Measurements from ENCODE around the gene SLC36A3.

The SLC36A3 gene

GRCh38 chr5:151285683-151286082, 17.9 kb downstream of the SLC36A3 start:
- DNase-seq, result no peak
- no peak overlapping the region for H3K27ac ChIP-seq (ENCODE audit: insufficient read depth, low read length, poor library complexity, severe bottlenecking)
- H3K9me3 ChIP-seq (ENCODE audit: control insufficient read depth, low read length), result no peaks in the 10 kb centered on the region
- no peaks in the 10 kb centered on the region for H3K4me1 ChIP-seq (ENCODE audit: control insufficient read depth, insufficient read depth, low read length, poor library complexity, severe bottlenecking)
- H3K27me3 ChIP-seq (replicated peaks; ENCODE audit: control insufficient read depth, insufficient read depth, low read length, poor library complexity, severe bottlenecking), result no peaks in the 10 kb centered on the region
- no peaks in the 10 kb centered on the region for H3K36me3 ChIP-seq (ENCODE audit: control insufficient read depth, insufficient read depth, low read length)
- no peak overlapping the region for H3K4me3 ChIP-seq (ENCODE audit: insufficient read depth, low read depth, low read length, poor library complexity, severe bottlenecking)

GRCh38 chr5:151284392-151284967, 19.1 kb downstream of the SLC36A3 start:
- Histone ChIP-seq H3K27me3 (replicated peaks; ENCODE audit: control insufficient read depth, insufficient read depth, low read length, poor library complexity, severe bottlenecking) (no peaks in the 10 kb centered on the region), H3K9me3 (ENCODE audit: control insufficient read depth, low read length) (no peaks in the 10 kb centered on the region), H3K4me3 (ENCODE audit: insufficient read depth, low read depth, low read length, poor library complexity, severe bottlenecking) (no peak overlapping the region), H3K4me1 (ENCODE audit: control insufficient read depth, insufficient read depth, low read length, poor library complexity, severe bottlenecking) (no peaks in the 10 kb centered on the region), H3K27ac (ENCODE audit: insufficient read depth, low read length, poor library complexity, severe bottlenecking) (no peak overlapping the region), H3K36me3 (ENCODE audit: control insufficient read depth, insufficient read depth, low read length) (no peaks in the 10 kb centered on the region)
- DNase-seq, result no peak

GRCh38 chr5:151283120-151283825, 20.3 kb downstream of the SLC36A3 start:
- Histone ChIP-seq H3K27ac (ENCODE audit: insufficient read depth, low read length, poor library complexity, severe bottlenecking) (no peak overlapping the region), H3K9me3 (ENCODE audit: control insufficient read depth, low read length) (no peaks in the 10 kb centered on the region), H3K36me3 (ENCODE audit: control insufficient read depth, insufficient read depth, low read length) (no peaks in the 10 kb centered on the region), H3K4me3 (ENCODE audit: insufficient read depth, low read depth, low read length, poor library complexity, severe bottlenecking) (no peak overlapping the region), H3K27me3 (replicated peaks; ENCODE audit: control insufficient read depth, insufficient read depth, low read length, poor library complexity, severe bottlenecking) (no peaks in the 10 kb centered on the region), H3K4me1 (ENCODE audit: control insufficient read depth, insufficient read depth, low read length, poor library complexity, severe bottlenecking) (no peaks in the 10 kb centered on the region)
- no peak for DNase-seq

- no peak overlapping the region for H3K4me3 ChIP-seq (ENCODE audit: insufficient read depth, low read depth, low read length, poor library complexity, severe bottlenecking)
- H3K27ac ChIP-seq (ENCODE audit: insufficient read depth, low read length, poor library complexity, severe bottlenecking), result no peak overlapping the region
- no peaks in the 10 kb centered on the region for H3K9me3 ChIP-seq (ENCODE audit: control insufficient read depth, low read length)
- no peaks in the 10 kb centered on the region for H3K36me3 ChIP-seq (ENCODE audit: control insufficient read depth, insufficient read depth, low read length)
- no peaks in the 10 kb centered on the region for H3K4me1 ChIP-seq (ENCODE audit: control insufficient read depth, insufficient read depth, low read length, poor library complexity, severe bottlenecking)
- H3K27me3 ChIP-seq (replicated peaks; ENCODE audit: control insufficient read depth, insufficient read depth, low read length, poor library complexity, severe bottlenecking), result no peaks in the 10 kb centered on the region
- DNase-seq, result no peak
Observed at GRCh38 chr5:151281001-151281639, 22.4 kb downstream of the SLC36A3 start.

DNA sequence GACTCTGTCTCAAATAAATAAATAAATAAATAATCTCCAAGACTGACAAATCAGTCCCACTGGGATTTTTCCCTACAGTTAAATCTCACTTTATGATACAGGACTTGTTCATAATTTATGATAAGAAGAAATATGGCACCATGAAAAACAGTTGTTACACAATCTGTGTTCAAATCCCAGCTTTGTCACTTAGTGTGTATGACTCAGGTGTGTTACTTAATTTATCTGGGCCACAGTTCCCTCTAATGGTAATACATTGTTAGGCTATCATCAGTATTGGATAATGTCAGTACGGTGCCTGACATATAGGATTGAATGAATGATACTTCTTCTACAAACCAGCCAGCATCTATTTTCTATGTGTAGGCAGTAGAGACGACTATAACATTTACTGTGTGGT, 23.1 kb downstream of the SLC36A3 start:
- Histone ChIP-seq H3K27ac (ENCODE audit: insufficient read depth, low read length, poor library complexity, severe bottlenecking) (no peak overlapping the region), H3K4me3 (ENCODE audit: insufficient read depth, low read depth, low read length, poor library complexity, severe bottlenecking) (no peak overlapping the region), H3K4me1 (ENCODE audit: control insufficient read depth, insufficient read depth, low read length, poor library complexity, severe bottlenecking) (no peaks in the 10 kb centered on the region), H3K27me3 (replicated peaks; ENCODE audit: control insufficient read depth, insufficient read depth, low read length, poor library complexity, severe bottlenecking) (no peaks in the 10 kb centered on the region), H3K9me3 (ENCODE audit: control insufficient read depth, low read length) (no peaks in the 10 kb centered on the region), H3K36me3 (ENCODE audit: control insufficient read depth, insufficient read depth, low read length) (no peaks in the 10 kb centered on the region)
- DNase-seq, result no peak

GRCh38 chr5:151278845-151279244, 24.7 kb downstream of the SLC36A3 start:
- Histone ChIP-seq H3K27me3 (replicated peaks; ENCODE audit: control insufficient read depth, insufficient read depth, low read length, poor library complexity, severe bottlenecking) (no peaks in the 10 kb centered on the region), H3K4me3 (ENCODE audit: insufficient read depth, low read depth, low read length, poor library complexity, severe bottlenecking) (no peak overlapping the region), H3K27ac (ENCODE audit: insufficient read depth, low read length, poor library complexity, severe bottlenecking) (no peak overlapping the region), H3K4me1 (ENCODE audit: control insufficient read depth, insufficient read depth, low read length, poor library complexity, severe bottlenecking) (no peaks in the 10 kb centered on the region), H3K9me3 (ENCODE audit: control insufficient read depth, low read length) (no peaks in the 10 kb centered on the region), H3K36me3 (ENCODE audit: control insufficient read depth, insufficient read depth, low read length) (no peaks in the 10 kb centered on the region)
- no peak for DNase-seq

- no peak overlapping the region for H3K27ac ChIP-seq (ENCODE audit: insufficient read depth, low read length, poor library complexity, severe bottlenecking)
- no peak overlapping the region for H3K4me3 ChIP-seq (ENCODE audit: insufficient read depth, low read depth, low read length, poor library complexity, severe bottlenecking)
- DNase-seq, result no peak
- H3K9me3 ChIP-seq (ENCODE audit: control insufficient read depth, low read length), result no peaks in the 10 kb centered on the region
- H3K36me3 ChIP-seq (ENCODE audit: control insufficient read depth, insufficient read depth, low read length), result no peaks in the 10 kb centered on the region
- H3K4me1 ChIP-seq (ENCODE audit: control insufficient read depth, insufficient read depth, low read length, poor library complexity, severe bottlenecking), result no peaks in the 10 kb centered on the region
- H3K27me3 ChIP-seq (replicated peaks; ENCODE audit: control insufficient read depth, insufficient read depth, low read length, poor library complexity, severe bottlenecking), result no peaks in the 10 kb centered on the region
Observed at GRCh38 chr5:151275803-151276202, 27.8 kb downstream of the SLC36A3 start.

GRCh38 chr5:151274666-151275065, 28.9 kb downstream of the SLC36A3 start:
- Histone ChIP-seq H3K27me3 (replicated peaks; ENCODE audit: control insufficient read depth, insufficient read depth, low read length, poor library complexity, severe bottlenecking) (no peaks in the 10 kb centered on the region), H3K4me1 (ENCODE audit: control insufficient read depth, insufficient read depth, low read length, poor library complexity, severe bottlenecking) (no peaks in the 10 kb centered on the region), H3K36me3 (ENCODE audit: control insufficient read depth, insufficient read depth, low read length) (no peaks in the 10 kb centered on the region), H3K4me3 (ENCODE audit: insufficient read depth, low read depth, low read length, poor library complexity, severe bottlenecking) (no peak overlapping the region), H3K9me3 (ENCODE audit: control insufficient read depth, low read length) (no peaks in the 10 kb centered on the region), H3K27ac (ENCODE audit: insufficient read depth, low read length, poor library complexity, severe bottlenecking) (no peak overlapping the region)
- no peak for DNase-seq

- Histone ChIP-seq H3K27me3 (replicated peaks; ENCODE audit: control insufficient read depth, insufficient read depth, low read length, poor library complexity, severe bottlenecking) (no peaks in the 10 kb centered on the region), H3K9me3 (ENCODE audit: control insufficient read depth, low read length) (no peaks in the 10 kb centered on the region), H3K4me3 (ENCODE audit: insufficient read depth, low read depth, low read length, poor library complexity, severe bottlenecking) (no peak overlapping the region), H3K4me1 (ENCODE audit: control insufficient read depth, insufficient read depth, low read length, poor library complexity, severe bottlenecking) (no peaks in the 10 kb centered on the region), H3K36me3 (ENCODE audit: control insufficient read depth, insufficient read depth, low read length) (peaks cover 14% of the 10 kb centered on the region), H3K27ac (ENCODE audit: insufficient read depth, low read length, poor library complexity, severe bottlenecking) (no peak overlapping the region)
- no peak for DNase-seq
Observed at GRCh38 chr5:151271336-151271735, 32.2 kb downstream of the SLC36A3 start.

GRCh38 chr5:151270599-151270998, 33.0 kb downstream of the SLC36A3 start:
- Histone ChIP-seq H3K4me3 (ENCODE audit: insufficient read depth, low read depth, low read length, poor library complexity, severe bottlenecking) (no peak overlapping the region), H3K36me3 (ENCODE audit: control insufficient read depth, insufficient read depth, low read length) (peaks cover 14% of the 10 kb centered on the region), H3K4me1 (ENCODE audit: control insufficient read depth, insufficient read depth, low read length, poor library complexity, severe bottlenecking) (no peaks in the 10 kb centered on the region), H3K27me3 (replicated peaks; ENCODE audit: control insufficient read depth, insufficient read depth, low read length, poor library complexity, severe bottlenecking) (no peaks in the 10 kb centered on the region), H3K27ac (ENCODE audit: insufficient read depth, low read length, poor library complexity, severe bottlenecking) (no peak overlapping the region), H3K9me3 (ENCODE audit: control insufficient read depth, low read length) (no peaks in the 10 kb centered on the region)
- DNase-seq, result no peak

All from effector memory CD4-positive, alpha-beta T cell (primary cell).